Keratinocyte (primary cell): Measurements from ENCODE around the gene NCLN. TPM values are rescaled to one million over a fixed set of nuclear protein-coding genes. Genes with fewer than 3 reads are reported as not detected.

Source experiments
- DNase-seq: peaks from one replicate; pipeline ENCODE4 v3.0.0-alpha.2; 2011; ENCODE audit warnings: low read depth, missing footprints, low spot score
- FAIRE-seq: peaks from 2 replicates; lab custom pipeline; 2011; peaks lifted over from hg19 to GRCh38; lab: Jason Lieb, UNC
- H2AFZ ChIP-seq: 2 replicates; pipeline ENCODE4 v1.6.0; 2012; ENCODE audit warnings: low read length, control low read depth, inconsistent platforms; ENCODE audit not compliant: control insufficient read depth
- H3K27ac ChIP-seq: 2 replicates; pipeline ENCODE4 v1.5.1; 2011; ENCODE audit warnings: low read length; ENCODE audit not compliant: control insufficient read depth, insufficient read depth
- H3K27me3 ChIP-seq: 3 replicates; pipeline ENCODE4 v1.6.0; 2011; ENCODE audit warnings: low read length; ENCODE audit not compliant: control insufficient read depth, insufficient read depth; ENCODE audit errors: extremely low read depth
- H3K36me3 ChIP-seq, 2 experiments: 2 replicates in 1 of 2; 3 replicates in 1 of 2; pipeline ENCODE4 v1.5.1; 2011; ENCODE audit warnings: low read length in 2 of 2, mild to moderate bottlenecking in 1 of 2; ENCODE audit not compliant: control insufficient read depth in 2 of 2, insufficient read depth in 2 of 2; ENCODE audit errors: extremely low read depth in 1 of 2
- H3K4me1 ChIP-seq: 3 replicates; pipeline ENCODE4 v1.5.1; 2011; ENCODE audit warnings: low read length; ENCODE audit not compliant: control insufficient read depth, insufficient read depth; ENCODE audit errors: extremely low read depth
- H3K4me2 ChIP-seq: 3 replicates; pipeline ENCODE4 v1.6.0; 2011; ENCODE audit warnings: low read depth, low read length; ENCODE audit not compliant: control insufficient read depth, insufficient read depth; ENCODE audit errors: extremely low read depth
- H3K4me3 ChIP-seq, 3 experiments: fragments of 200-600 bp in 1 of 3; sonication (generic) in 1 of 3; 2 replicates in 2 of 3; 3 replicates in 1 of 3; pipeline ENCODE4 v1.5.1; 2011 to 2016; ENCODE audit warnings: low read length in 3 of 3, mild to moderate bottlenecking in 3 of 3, control low read depth in 2 of 3, inconsistent platforms in 1 of 3, low read depth in 1 of 3, mixed read lengths in 1 of 3, mixed run types in 1 of 3, moderate library complexity in 1 of 3; ENCODE audit not compliant: control insufficient read depth in 2 of 3, insufficient read depth in 2 of 3; ENCODE audit errors: extremely low read depth in 1 of 3
- H3K79me2 ChIP-seq: 2 replicates; pipeline ENCODE4 v1.6.0; 2012; ENCODE audit warnings: low read length; ENCODE audit not compliant: control insufficient read depth, insufficient read depth
- H3K9ac ChIP-seq: 3 replicates; pipeline ENCODE4 v1.6.0; 2011; ENCODE audit warnings: low read length; ENCODE audit not compliant: control insufficient read depth, insufficient read depth; ENCODE audit errors: extremely low read depth
- H3K9me1 ChIP-seq: 3 replicates; pipeline ENCODE4 v1.6.0; 2011; ENCODE audit warnings: low read length; ENCODE audit not compliant: control insufficient read depth, insufficient read depth; ENCODE audit errors: extremely low read depth
- H3K9me3 ChIP-seq: 2 replicates; pipeline ENCODE4 v1.5.1; 2012; ENCODE audit warnings: low read depth, low read length; ENCODE audit not compliant: control insufficient read depth
- H4K20me1 ChIP-seq: 3 replicates; pipeline ENCODE4 v1.6.0; 2011; ENCODE audit warnings: low read length; ENCODE audit not compliant: control insufficient read depth, insufficient read depth; ENCODE audit errors: extremely low read depth
- CTCF ChIP-seq, 3 experiments: IDR thresholded peaks in 1 of 3; conservative IDR thresholded peaks in 1 of 3; optimal IDR thresholded peaks in 1 of 3; 2 replicates in 2 of 3; 3 replicates in 1 of 3; pipeline versions ENCODE3 to v1.5.1; 2011; ENCODE audit warnings: low read length in 3 of 3, mild to moderate bottlenecking in 3 of 3, moderate library complexity in 2 of 3, control low read depth in 1 of 3, inconsistent platforms in 1 of 3; ENCODE audit not compliant: insufficient read depth in 2 of 3; ENCODE audit errors: extremely low read depth in 1 of 3
- EZH2 ChIP-seq: IDR thresholded peaks from one replicate; pipeline ENCODE4 v1.6.1; 2012; ENCODE audit warnings: inconsistent platforms, mild to moderate bottlenecking, low read length, moderate library complexity
- dilution Hi-C: fragments of 300-500 bp; cut with MboI; formaldehyde crosslinking; loops from one replicate; pipeline ENCODE4 v1.7.0; 2020; ENCODE audit warnings: low sequenced_read_pairs; ENCODE audit not compliant: extremely low pct_ligation_motif_present
- polyA plus RNA-seq, 5 experiments: library from polyadenylated mRNA; depleted of rRNA in 3 of 5; stranded (reverse) in 3 of 5; stranded (forward) in 1 of 5; unstranded in 1 of 5; fragments of >200 nt; gene quantifications; 1 replicate in 1 of 5; 2 replicates in 3 of 5; 3 replicates in 1 of 5; pipeline versions ENCODE4 v1.2.1 to v1.2.3, GENCODE V29; 2011 to 2012; ENCODE audit warnings: missing spikeins in 2 of 5, low read depth in 1 of 5, low replicate concordance in 1 of 5

Gene NCLN
- polyA plus RNA-seq, 1 donor (not counting 4 experiments of a cell fraction or from before 2014, with no cell fraction given): 40.5 TPM

GRCh38 chr19:3151563-3152418, 33.9 kb upstream of the NCLN start:
- Histone ChIP-seq H4K20me1 (no peaks in the 10 kb centered on the region), H3K27ac (no peak overlapping the region), H3K9me1 (no peaks in the 10 kb centered on the region), H3K4me2 (no peak overlapping the region), H3K9ac (no peak overlapping the region), H3K36me3 (peaks cover 47 to 56% of the 10 kb centered on the region in 2 experiments), H3K4me3 (no peak overlapping the region), H3K79me2 (peaks cover 55% of the 10 kb centered on the region), H2AFZ (no peak overlapping the region), H3K9me3 (no peaks in the 10 kb centered on the region), H3K27me3 (no peaks in the 10 kb centered on the region), H3K4me1 (peaks cover 16% of the 10 kb centered on the region)
- dilution Hi-C loops: no loop called here
- no peak for DNase-seq
- no peak for TF ChIP-seq CTCF (optimal IDR thresholded peaks at IDR 0.05 in 1 of 3, IDR thresholded peaks at IDR 0.05 in 1 of 3, conservative IDR thresholded peaks at IDR 0.05 in 1 of 3; ENCODE audit: extremely low read depth in 1 of 3, insufficient read depth in 2 of 3, low read length in 3 of 3)
- TF ChIP-seq EZH2: no peak
- FAIRE-seq: no peak

GRCh38 chr19:3152419-3152780, 33.3 kb upstream of the NCLN start:
- Histone ChIP-seq H3K27ac (no peak overlapping the region), H3K79me2 (peaks cover 49% of the 10 kb centered on the region), H3K4me2 (no peak overlapping the region), H3K27me3 (no peaks in the 10 kb centered on the region), H3K9ac (no peak overlapping the region), H3K36me3 (peaks cover 49 to 60% of the 10 kb centered on the region in 2 experiments), H3K4me1 (peaks cover 16% of the 10 kb centered on the region), H3K4me3 (no peak overlapping the region), H4K20me1 (no peaks in the 10 kb centered on the region), H3K9me1 (no peaks in the 10 kb centered on the region), H2AFZ (no peak overlapping the region), H3K9me3 (no peaks in the 10 kb centered on the region)
- FAIRE-seq: no peak
- TF ChIP-seq EZH2 (no peak), CTCF (optimal IDR thresholded peaks at IDR 0.05 in 1 of 3, IDR thresholded peaks at IDR 0.05 in 1 of 3, conservative IDR thresholded peaks at IDR 0.05 in 1 of 3; ENCODE audit: extremely low read depth in 1 of 3, insufficient read depth in 2 of 3, low read length in 3 of 3) (no peak)
- DNase-seq: no peak
- dilution Hi-C loops: no loop called here
